Coronary artery (tissue), 2 donors: ENCODE data around the gene CELA1.

Experiments used
- DNase-seq: peaks from one replicate; pipeline ENCODE4 v3.0.0-alpha.2; 2017; ENCODE audit warnings: low spot score
- H3K27ac ChIP-seq, 2 donors: fragments of 200-600 bp; sonication (generic); one replicate each; pipeline ENCODE4 v1.5.1; 2016 to 2019
- H3K4me3 ChIP-seq: fragments of 200-600 bp; sonication (generic); 2 replicates; pipeline ENCODE4 v1.5.1; 2016; ENCODE audit warnings: mild to moderate bottlenecking, moderate library complexity
- CTCF ChIP-seq: fragments of 200-600 bp; sonication (generic); IDR thresholded peaks from one replicate; pipeline ENCODE4 v1.5.1; 2019; ENCODE audit warnings: antibody characterized with exemption

The CELA1 gene

GRCh38 chr12:51346581-51346980, at the start of gene CELA1:
TSS of gene CELA1 (minus strand) at chr12:51346679. CDS start at chr12:51346638, 41 bp downstream.
- no peak for TF ChIP-seq CTCF
- H3K4me3 ChIP-seq: no peak within 1 kb of the TSS
- no peak within 1 kb of the TSS for H3K27ac ChIP-seq
- DNase-seq: no peak

- DNase-seq: no peak
- no peak for TF ChIP-seq CTCF
- H3K27ac ChIP-seq: no peak overlapping the region
- no peak overlapping the region for H3K4me3 ChIP-seq
Measured at GRCh38 chr12:51395283-51396230, 49.1 kb upstream of the CELA1 start.

- H3K27ac ChIP-seq: peak overlapping the region in 1 of 2 donors; percentile 60
- no peak for TF ChIP-seq CTCF
Measured at GRCh38 chr12:51393676-51394545, 47.4 kb upstream of the CELA1 start.

GRCh38 chr12:51392556-51393237, 46.2 kb upstream of the CELA1 start:
- peak; percentile 62 for DNase-seq

More at GRCh38 chr12:51393676-51394545, 47.4 kb upstream of the CELA1 start:
- DNase-seq: no peak
- H3K4me3 ChIP-seq: no peak overlapping the region

GRCh38 chr12:51391283-51392123, 45.0 kb upstream of the CELA1 start, which contains the start of gene GALNT6:
TSS of gene GALNT6 (minus strand) at chr12:51391406. CDS start at chr12:51379781, 11,625 bp downstream.
- peak; percentile 69 for DNase-seq
- no peak for TF ChIP-seq CTCF
- Histone ChIP-seq H3K27ac (peak within 1 kb of the TSS in 1 of 2 donors; percentile 60), H3K4me3 (peak within 1 kb of the TSS; percentile 81)

More at GRCh38 chr12:51392556-51393237, 46.2 kb upstream of the CELA1 start:
- Histone ChIP-seq H3K4me3 (peak overlapping the region; percentile 42), H3K27ac (no peak overlapping the region)
- TF ChIP-seq CTCF: no peak

GRCh38 chr12:51390891-51391282, 44.4 kb upstream of the CELA1 start:
- DNase-seq: no peak
- Histone ChIP-seq H3K4me3 (peak overlapping the region; percentile 81), H3K27ac (peak overlapping the region in 1 of 2 donors; percentile 60)
- TF ChIP-seq CTCF: no peak
